Activated CD4-positive, alpha-beta T cell treated with anti-CD3 and anti-CD28 coated beads, Interleukin-2, amount 50 U/mL, for 48 hours (primary cell): ENCODE results near the gene MAGI1.
"Not testable (repeated sequence)": the region's sequence is repeated elsewhere in the genome, so short reads cannot be mapped to it uniquely, and the experiment has no call there.

ENCODE experiments used
- DNase-seq, 2 experiments: peaks; one replicate each; pipeline ENCODE4 v3.0.0-alpha.2; 2020

The MAGI1 gene

GRCh38 chr3:66038726-66039589 is at the start of gene MAGI1:
TSS of gene MAGI1 (minus strand) at chr3:66038918. CDS start at chr3:66038308, 610 bp downstream.
- peak; percentile 32 to 50 for DNase-seq

GRCh38 chr3:66083784-66084213 is 45.1 kb upstream of the MAGI1 start:
- DNase-seq, result no peak

DNA sequence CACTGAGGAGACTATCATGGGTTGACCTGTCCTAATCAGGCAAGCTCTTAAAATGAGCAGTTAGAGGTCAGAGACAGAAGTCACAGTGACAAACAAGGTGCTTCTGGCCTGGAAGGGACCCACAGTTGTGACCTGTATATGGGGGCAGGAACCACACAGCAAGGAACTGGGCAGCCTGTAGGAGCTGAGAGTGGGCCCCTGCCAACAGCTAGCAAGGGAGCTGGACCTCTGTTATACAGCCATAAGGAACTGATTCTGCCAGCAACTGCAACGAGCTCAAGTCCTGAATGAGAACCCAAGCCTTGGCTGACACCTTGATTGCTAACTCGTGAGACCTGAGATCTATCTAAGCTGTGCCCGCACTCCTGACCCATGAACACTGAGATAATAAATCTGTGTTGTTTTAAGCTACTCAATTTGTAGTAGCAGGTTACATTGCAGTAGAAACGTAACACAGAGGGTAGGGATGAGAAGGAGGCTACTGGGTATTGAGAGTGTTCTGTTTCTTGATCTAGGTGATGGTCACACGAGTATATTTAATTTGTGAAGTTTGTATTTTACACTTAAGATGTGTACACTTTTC is 44.5 kb upstream of the MAGI1 start:
- DNase-seq, result no peak

DNA sequence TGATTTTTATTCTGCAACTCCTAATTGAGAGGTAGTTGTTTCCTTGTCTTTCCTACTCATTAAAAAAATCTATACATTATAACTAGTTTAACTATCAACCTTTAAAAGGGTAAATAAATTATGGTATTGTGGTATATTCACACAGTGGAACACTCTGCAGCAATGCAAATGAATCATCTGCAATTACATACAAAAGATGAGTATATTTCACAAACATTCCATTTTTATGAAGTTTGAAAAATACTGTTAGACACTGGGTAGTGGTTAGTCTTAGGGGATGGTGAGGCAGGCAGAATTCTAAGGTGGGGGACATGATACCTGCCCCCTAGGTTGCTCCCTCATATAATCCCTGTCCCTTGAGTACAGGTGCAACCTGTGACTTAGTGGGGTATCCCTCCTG is 44.0 kb upstream of the MAGI1 start:
- no peak for DNase-seq

- no peak for DNase-seq
These were observed 41.4 kb upstream of the MAGI1 start for GRCh38 chr3:66080167-66080566.

DNA sequence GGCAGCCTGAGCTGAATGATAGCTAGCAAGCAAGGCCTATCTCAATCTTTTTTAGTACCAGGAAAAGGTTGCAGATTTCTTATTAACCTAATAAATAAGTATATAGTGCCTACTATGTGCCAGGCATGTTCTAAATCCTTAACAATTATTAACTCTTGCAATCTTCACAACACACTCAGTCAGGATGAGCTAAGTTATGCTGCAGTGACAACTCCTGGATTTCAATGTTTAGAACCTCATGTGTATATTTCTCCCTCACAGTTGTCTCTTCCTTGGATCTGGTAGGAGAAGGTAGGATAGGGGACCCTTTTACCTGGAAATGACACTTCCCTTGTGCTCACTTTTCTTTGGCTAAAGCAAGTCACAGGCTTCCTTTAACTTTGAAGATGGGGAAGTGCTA is 39.3 kb upstream of the MAGI1 start:
- no peak for DNase-seq

GRCh38 chr3:66076861-66077470 is 38.2 kb upstream of the MAGI1 start:
- no peak for DNase-seq

- DNase-seq, result no peak
These were observed 36.6 kb upstream of the MAGI1 start for GRCh38 chr3:66075281-66075680.

DNA sequence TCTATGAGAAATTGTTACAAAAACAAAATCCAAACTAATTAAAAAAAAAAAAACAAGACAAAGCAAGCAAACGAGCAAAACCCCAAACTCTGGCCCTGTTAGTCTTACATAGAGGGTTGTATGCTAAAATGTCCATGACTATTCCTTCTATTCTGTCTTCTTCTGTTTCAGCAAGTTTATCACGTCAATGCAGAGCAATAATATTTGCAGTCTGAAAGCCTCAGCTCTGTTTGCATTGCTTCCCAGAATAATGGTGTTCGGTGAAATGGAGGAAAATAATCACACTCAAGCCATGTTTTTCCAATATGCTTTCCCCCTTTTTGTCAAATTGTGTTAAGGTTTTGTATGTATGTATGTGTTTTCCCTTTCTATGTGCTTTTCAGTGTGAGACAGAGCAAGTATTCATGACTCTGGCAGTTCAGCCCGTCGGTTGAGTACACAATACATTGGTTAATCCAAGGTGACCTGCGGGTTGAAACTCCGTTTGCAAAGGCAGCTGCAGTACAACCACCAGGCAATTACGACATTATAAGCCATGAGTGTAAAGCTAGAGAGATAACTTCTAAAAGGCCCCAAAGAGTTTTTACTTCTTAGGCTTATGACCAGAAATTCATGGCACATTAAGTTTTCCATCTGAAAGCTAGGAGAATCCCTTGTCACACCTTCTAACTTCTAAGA is 34.9 kb upstream of the MAGI1 start:
- DNase-seq, result no peak

- DNase-seq, result no peak
These were observed 29.5 kb upstream of the MAGI1 start for GRCh38 chr3:66068255-66068654.

DNA sequence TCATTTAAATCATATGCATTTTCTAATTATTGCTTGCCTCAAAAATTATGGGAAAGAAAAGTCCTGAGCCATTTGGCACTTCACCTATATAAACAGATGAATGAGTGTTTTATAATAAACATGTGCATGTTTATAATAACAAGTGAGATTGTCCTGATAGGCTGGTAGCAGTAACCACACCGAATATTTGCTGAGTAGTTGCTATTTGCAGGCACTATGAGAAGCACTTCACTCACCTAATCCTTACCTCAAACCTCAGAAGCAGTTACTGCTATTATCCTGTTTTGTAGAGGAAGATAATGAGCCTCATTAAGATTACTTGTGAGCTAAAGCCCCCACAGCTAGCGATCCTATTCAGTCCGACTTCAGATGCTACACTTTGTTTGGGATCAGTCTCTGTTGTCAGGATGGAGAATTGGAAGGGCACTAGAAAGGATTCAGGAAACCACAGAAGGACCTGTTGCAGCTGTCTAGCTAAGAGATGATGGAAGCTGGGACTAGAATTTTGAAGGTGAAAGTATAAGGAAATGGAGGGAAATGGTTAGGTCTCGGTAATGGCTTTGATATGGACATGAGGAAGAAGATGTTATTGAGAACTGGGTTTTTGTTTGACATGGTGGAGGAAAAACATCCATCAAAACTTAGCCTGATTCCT is 28.4 kb upstream of the MAGI1 start:
- no peak for DNase-seq

- DNase-seq, result no peak
These were observed 16.6 kb upstream of the MAGI1 start for GRCh38 chr3:66055289-66055688.

GRCh38 chr3:66053550-66054094 is 14.9 kb upstream of the MAGI1 start:
- DNase-seq, result no peak

- DNase-seq, result no peak
These were observed 14.2 kb upstream of the MAGI1 start for GRCh38 chr3:66052721-66053549.

GRCh38 chr3:66050821-66051220 is 12.1 kb upstream of the MAGI1 start:
- DNase-seq, result no peak

- DNase-seq, result no peak
These were observed 9.3 kb upstream of the MAGI1 start for GRCh38 chr3:66048051-66048395.

- DNase-seq, result no peak
These were observed 8.8 kb upstream of the MAGI1 start for GRCh38 chr3:66047311-66048050.

DNA sequence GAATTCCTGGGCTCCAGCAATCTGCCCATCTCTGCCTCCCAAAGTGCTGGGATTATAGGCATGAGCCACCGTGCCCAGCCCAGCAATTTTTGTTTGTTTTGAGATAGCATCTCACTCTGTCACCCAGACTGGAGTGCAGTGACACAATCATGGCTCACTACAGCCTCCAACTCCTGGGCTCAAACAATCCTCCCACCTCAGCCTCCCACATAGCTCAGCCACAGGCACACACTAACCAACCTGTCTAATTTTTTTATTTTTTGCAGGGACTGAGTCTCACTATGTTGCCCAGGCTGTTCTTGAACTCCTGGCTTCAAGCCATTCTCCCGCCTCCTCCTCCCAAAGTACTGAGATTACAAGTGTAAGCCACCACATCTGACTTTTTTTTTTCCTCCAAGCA is 7.6 kb upstream of the MAGI1 start:
- not testable (repeated sequence) for DNase-seq

- no peak for DNase-seq
These were observed 3.1 kb upstream of the MAGI1 start for GRCh38 chr3:66041828-66042227.

- no peak for DNase-seq
These were observed 2.4 kb upstream of the MAGI1 start for GRCh38 chr3:66041116-66041515.

DNA sequence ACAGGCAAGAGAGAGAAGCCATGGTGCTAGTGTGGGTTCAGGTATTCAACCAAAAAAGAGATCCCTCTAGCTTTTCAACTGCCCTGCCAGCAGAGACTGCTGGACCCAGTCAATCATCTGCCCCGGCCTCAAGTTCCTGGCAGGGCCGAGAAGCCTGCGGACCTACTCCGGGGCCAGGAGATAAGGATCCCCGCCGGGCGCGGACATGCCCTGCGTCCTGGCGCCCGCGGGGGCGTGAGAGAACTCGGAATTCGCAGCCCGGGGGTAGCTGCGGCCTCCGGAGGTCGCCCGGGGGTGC is 821 bp upstream of the MAGI1 start:
- no peak for DNase-seq
